ENCODE measurements around the gene RDH5. TPM values are rescaled to one million over a fixed set of nuclear protein-coding genes. Genes with fewer than 3 reads are reported as not detected.

The RDH5 gene
- total RNA-seq, 5 donors from 2014 or later (not counting 1 experiment from before 2014, with no cell fraction given), result 13.0 to 29.1 (median 22.4) TPM

DNA sequence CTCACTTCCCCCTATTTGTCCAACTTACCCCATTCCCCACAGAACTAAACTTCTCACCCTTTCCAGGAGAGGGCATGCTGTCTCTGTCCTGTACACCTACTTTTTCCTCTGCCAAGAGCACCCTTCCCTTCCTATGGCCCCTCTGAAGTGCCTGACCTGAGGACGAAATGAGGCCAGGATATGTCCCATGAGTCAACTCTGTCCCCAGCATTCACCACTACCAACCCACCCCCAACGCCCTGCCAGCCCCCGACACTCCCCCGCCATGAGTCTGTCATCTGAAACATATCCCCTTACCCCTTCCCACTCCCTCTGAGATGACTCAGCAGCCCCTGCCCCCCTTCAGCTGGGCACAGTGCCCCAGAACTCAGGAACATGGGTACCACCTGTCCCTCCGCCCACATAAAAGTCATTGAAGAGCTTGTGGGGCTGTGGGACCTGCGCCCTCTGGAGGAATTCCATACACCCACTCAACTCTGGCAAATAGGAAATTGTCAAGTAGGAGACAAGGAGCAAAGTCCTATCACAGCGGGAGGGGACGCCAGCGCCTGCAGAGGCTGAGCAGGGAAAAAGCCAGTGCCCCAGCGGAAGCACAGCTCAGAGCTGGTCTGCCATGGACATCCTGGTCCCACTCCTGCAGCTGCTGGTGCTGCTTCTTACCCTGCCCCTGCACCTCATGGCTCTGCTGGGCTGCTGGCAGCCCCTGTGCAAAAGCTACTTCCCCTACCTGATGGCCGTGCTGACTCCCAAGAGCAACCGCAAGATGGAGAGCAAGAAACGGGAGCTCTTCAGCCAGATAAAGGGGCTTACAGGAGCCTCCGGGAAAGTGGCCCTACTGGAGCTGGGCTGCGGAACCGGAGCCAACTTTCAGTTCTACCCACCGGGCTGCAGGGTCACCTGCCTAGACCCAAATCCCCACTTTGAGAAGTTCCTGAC, 38.8 kb upstream of the RDH5 start:
- Mint-ChIP-seq H3K4me3 (peak overlapping the region in 1 of 3 donors; percentile 46), H3K4me1 (peaks cover 9 to 22% (median 12%) of the 10 kb centered on the region in 3 donors), H3K27me3 (peaks cover 33 to 35% of the 10 kb centered on the region in 2 donors), H3K27ac (no peak overlapping the region), H3K36me3 (no peaks in the 10 kb centered on the region), H3K9me3 (no peaks in the 10 kb centered on the region)
- H3K36me3 ChIP-seq (ENCODE audit: control insufficient read depth in 2 of 2, extremely low read depth in 1 of 2, insufficient read depth in 1 of 2, low read length in 1 of 2), result no peaks in the 10 kb centered on the region
- ChIA-PET POLR2A (no interaction called here), CTCF (no interaction called here)
- peaks cover 0 to 9% of the 10 kb centered on the region in 2 experiments for H3K4me1 ChIP-seq (ENCODE audit: control insufficient read depth in 1 of 2, extremely low read depth in 1 of 2, insufficient read depth in 2 of 2, low read length in 2 of 2)
- no peaks in the 10 kb centered on the region for H3K9me3 ChIP-seq
- DNase-seq (no peak), ATAC-seq (replicated peaks in 1 of 4) (peak in 3 of 4 experiments; percentile 34 to 44 (median 38))
- 20% methylated on average over 12 of the region's 17 CpGs for WGBS (ENCODE audit: insufficient coverage)
- H3K27me3 ChIP-seq (replicated peaks in 1 of 2; ENCODE audit: control insufficient read depth in 2 of 2, extremely low read depth in 1 of 2, insufficient read depth in 2 of 2, low read length in 1 of 2), result peaks cover 0 to 36% of the 10 kb centered on the region in 2 experiments
- no peak overlapping the region for H3K27ac ChIP-seq (ENCODE audit: low read length)
- H3K4me3 ChIP-seq (ENCODE audit: control insufficient read depth in 1 of 2, extremely low read depth in 1 of 2, low read length in 1 of 2), result no peak overlapping the region

DNA sequence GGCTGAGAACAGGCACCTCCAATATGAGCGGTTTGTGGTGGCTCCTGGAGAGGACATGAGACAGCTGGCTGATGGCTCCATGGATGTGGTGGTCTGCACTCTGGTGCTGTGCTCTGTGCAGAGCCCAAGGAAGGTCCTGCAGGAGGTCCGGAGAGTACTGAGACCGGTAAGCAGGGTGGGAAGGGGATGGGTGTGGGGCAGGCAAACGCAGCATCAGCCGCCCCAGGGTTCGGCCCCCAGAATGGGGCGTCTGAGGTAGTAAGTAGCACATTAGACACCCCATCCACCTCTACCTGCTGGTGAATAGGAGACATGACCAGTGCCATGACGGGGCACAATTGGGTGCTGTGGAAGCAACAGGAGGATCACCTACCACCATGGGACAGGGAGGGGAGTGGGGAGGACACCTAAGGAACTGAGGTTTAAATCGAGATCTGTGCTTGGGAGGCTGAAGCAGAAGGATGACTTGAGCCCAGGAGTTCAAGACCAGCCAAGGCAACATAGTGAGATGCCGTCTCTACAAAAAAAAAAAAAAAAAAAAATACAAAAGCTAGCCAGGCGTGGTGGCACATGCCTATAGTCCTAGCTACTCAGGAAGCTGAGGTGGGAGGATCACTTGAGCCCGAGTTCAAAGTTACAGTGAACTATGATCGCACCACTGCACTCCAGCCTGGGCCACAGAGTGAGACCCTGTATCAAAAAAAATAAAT, 38.0 kb upstream of the RDH5 start:
- no CpG with 5 or more reads among the region's 13 CpGs for WGBS (ENCODE audit: insufficient coverage)
- Histone ChIP-seq H3K9me3 (no peaks in the 10 kb centered on the region), H3K4me1 (ENCODE audit: control insufficient read depth in 1 of 2, extremely low read depth in 1 of 2, insufficient read depth in 2 of 2, low read length in 2 of 2) (peaks cover 0 to 9% of the 10 kb centered on the region in 2 experiments), H3K27me3 (replicated peaks in 1 of 2; ENCODE audit: control insufficient read depth in 2 of 2, extremely low read depth in 1 of 2, insufficient read depth in 2 of 2, low read length in 1 of 2) (peaks cover 0 to 36% of the 10 kb centered on the region in 2 experiments), H3K27ac (ENCODE audit: low read length) (no peak overlapping the region), H3K36me3 (ENCODE audit: control insufficient read depth in 2 of 2, extremely low read depth in 1 of 2, insufficient read depth in 1 of 2, low read length in 1 of 2) (no peaks in the 10 kb centered on the region), H3K4me3 (ENCODE audit: control insufficient read depth in 1 of 2, extremely low read depth in 1 of 2, low read length in 1 of 2) (no peak overlapping the region)
- H3K4me1 Mint-ChIP-seq, result peaks cover 13 to 26% (median 16%) of the 10 kb centered on the region in 3 donors
- H3K4me3 Mint-ChIP-seq, result peak overlapping the region in 1 of 3 donors; percentile 46
- no peaks in the 10 kb centered on the region for H3K9me3 Mint-ChIP-seq
- H3K27ac Mint-ChIP-seq, result no peak overlapping the region
- POLR2A ChIA-PET, result interaction anchor here (0.6 kb wide), 2 partner anchors 231 to 440 kb away, joined by 3 to 6 read pairs; no protein-coding TSS in a partner anchor
- no peaks in the 10 kb centered on the region for H3K36me3 Mint-ChIP-seq
- peaks cover 33% of the 10 kb centered on the region in 2 donors for H3K27me3 Mint-ChIP-seq
- ATAC-seq (replicated peaks in 1 of 4) (no peak), DNase-seq (no peak)
- CTCF ChIA-PET, result interaction anchor here in 1 of 2 donors (0.7 kb wide), 1 partner anchor 1454 kb away, joined by 7 read pairs; no protein-coding TSS in a partner anchor

DNA sequence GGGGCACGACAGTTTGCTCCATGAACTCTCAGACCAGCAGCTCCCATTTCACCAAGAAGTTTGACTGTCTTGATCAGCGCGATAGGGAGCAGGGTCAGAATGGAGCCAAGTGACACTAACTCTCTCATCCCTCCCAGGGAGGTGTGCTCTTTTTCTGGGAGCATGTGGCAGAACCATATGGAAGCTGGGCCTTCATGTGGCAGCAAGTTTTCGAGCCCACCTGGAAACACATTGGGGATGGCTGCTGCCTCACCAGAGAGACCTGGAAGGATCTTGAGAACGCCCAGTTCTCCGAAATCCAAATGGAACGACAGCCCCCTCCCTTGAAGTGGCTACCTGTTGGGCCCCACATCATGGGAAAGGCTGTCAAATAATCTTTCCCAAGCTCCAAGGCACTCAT, 36.5 kb upstream of the RDH5 start:
- Histone ChIP-seq H3K27me3 (replicated peaks in 1 of 2; ENCODE audit: control insufficient read depth in 2 of 2, extremely low read depth in 1 of 2, insufficient read depth in 2 of 2, low read length in 1 of 2) (peaks cover 0 to 39% of the 10 kb centered on the region in 2 experiments), H3K4me3 (ENCODE audit: control insufficient read depth in 1 of 2, extremely low read depth in 1 of 2, low read length in 1 of 2) (no peak overlapping the region), H3K4me1 (ENCODE audit: control insufficient read depth in 1 of 2, extremely low read depth in 1 of 2, insufficient read depth in 2 of 2, low read length in 2 of 2) (peaks cover 0 to 17% of the 10 kb centered on the region in 2 experiments), H3K27ac (ENCODE audit: low read length) (no peak overlapping the region), H3K9me3 (no peaks in the 10 kb centered on the region), H3K36me3 (ENCODE audit: control insufficient read depth in 2 of 2, extremely low read depth in 1 of 2, insufficient read depth in 1 of 2, low read length in 1 of 2) (no peaks in the 10 kb centered on the region)
- POLR2A ChIA-PET, result no interaction called here
- no peak overlapping the region for H3K4me3 Mint-ChIP-seq
- H3K27ac Mint-ChIP-seq, result no peak overlapping the region
- no peaks in the 10 kb centered on the region for H3K36me3 Mint-ChIP-seq
- peaks cover 33% of the 10 kb centered on the region in 2 donors for H3K27me3 Mint-ChIP-seq
- CTCF ChIA-PET, result no interaction called here
- peaks cover 18 to 31% (median 23%) of the 10 kb centered on the region in 3 donors for H3K4me1 Mint-ChIP-seq
- WGBS (ENCODE audit: insufficient coverage), result 76% methylated on average over 5 of the region's 7 CpGs
- no peak for ATAC-seq (replicated peaks in 1 of 4)
- no peak for DNase-seq
- no peaks in the 10 kb centered on the region for H3K9me3 Mint-ChIP-seq

DNA sequence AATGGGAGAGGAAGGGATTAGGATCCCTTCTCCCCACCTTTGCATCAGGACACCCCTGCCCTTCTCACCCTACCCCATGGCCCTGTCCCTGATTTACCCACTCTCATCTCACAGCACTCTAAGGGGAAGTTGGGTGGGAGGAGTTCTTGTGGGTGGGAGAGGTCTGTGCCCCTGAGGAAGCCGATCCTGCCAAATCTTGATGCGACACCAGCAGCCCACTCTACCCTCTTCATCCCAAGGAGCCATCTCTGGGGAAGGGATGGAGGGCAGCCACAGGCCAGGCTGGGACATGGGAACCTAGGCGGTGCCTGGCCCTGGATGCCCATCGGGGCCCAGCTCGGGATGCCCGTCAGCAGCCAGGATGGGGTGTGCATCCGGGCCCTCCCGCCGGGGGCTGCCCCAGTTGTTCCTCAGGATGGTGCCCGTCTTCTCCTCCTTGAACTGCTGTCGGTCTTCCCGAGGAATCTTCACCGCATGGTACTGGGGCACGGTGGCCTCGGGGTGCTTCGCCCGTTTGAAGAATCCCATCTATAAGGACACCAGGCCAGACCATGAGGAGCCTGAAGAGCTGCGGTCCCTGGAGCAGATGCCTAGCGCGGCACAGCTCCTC, 35.3 kb upstream of the RDH5 start:
- POLR2A ChIA-PET, result no interaction called here
- ATAC-seq (replicated peaks in 1 of 4) (no peak), DNase-seq (no peak)
- peaks cover 0 to 17% of the 10 kb centered on the region in 2 experiments for H3K4me1 ChIP-seq (ENCODE audit: control insufficient read depth in 1 of 2, extremely low read depth in 1 of 2, insufficient read depth in 2 of 2, low read length in 2 of 2)
- no peaks in the 10 kb centered on the region for H3K36me3 Mint-ChIP-seq
- H3K27me3 Mint-ChIP-seq, result peaks cover 21 to 26% of the 10 kb centered on the region in 2 donors
- 95% methylated on average over 15 of the region's 20 CpGs for WGBS (ENCODE audit: insufficient coverage)
- no peaks in the 10 kb centered on the region for H3K9me3 Mint-ChIP-seq
- CTCF ChIA-PET, result no interaction called here
- no peaks in the 10 kb centered on the region for H3K36me3 ChIP-seq (ENCODE audit: control insufficient read depth in 2 of 2, extremely low read depth in 1 of 2, insufficient read depth in 1 of 2, low read length in 1 of 2)
- peaks cover 18 to 31% (median 23%) of the 10 kb centered on the region in 3 donors for H3K4me1 Mint-ChIP-seq
- no peak overlapping the region for H3K4me3 Mint-ChIP-seq
- H3K27ac ChIP-seq (ENCODE audit: low read length), result no peak overlapping the region
- H3K4me3 ChIP-seq (ENCODE audit: control insufficient read depth in 1 of 2, extremely low read depth in 1 of 2, low read length in 1 of 2), result no peak overlapping the region
- no peaks in the 10 kb centered on the region for H3K9me3 ChIP-seq
- peaks cover 0 to 31% of the 10 kb centered on the region in 2 experiments for H3K27me3 ChIP-seq (replicated peaks in 1 of 2; ENCODE audit: control insufficient read depth in 2 of 2, extremely low read depth in 1 of 2, insufficient read depth in 2 of 2, low read length in 1 of 2)
- no peak overlapping the region for H3K27ac Mint-ChIP-seq

DNA sequence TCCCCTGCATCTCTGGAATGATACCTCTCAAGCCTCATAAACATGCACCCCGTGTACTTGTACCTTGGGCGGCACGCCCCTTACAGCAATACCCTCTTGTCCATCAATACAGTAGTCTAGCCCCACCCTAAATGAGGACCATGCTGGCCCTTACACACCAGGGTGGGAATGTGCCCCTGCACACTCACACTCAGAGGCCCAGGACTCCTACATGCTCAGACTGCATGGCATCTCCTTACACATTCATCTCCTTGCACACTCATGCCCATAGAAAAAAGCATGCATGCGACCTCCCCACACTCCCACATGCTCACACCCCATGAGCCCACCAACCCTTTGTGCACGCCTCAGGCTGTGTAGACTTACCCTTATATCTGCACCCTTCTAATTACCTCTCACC, 34.5 kb upstream of the RDH5 start:
- ATAC-seq (replicated peaks in 1 of 4), result no peak

More for the DNA sequence above, 34.5 kb upstream of the RDH5 start:
- Mint-ChIP-seq H3K27ac (no peak overlapping the region), H3K9me3 (no peaks in the 10 kb centered on the region), H3K27me3 (peaks cover 18 to 24% of the 10 kb centered on the region in 2 donors), H3K4me1 (peaks cover 18 to 31% (median 23%) of the 10 kb centered on the region in 3 donors), H3K36me3 (no peaks in the 10 kb centered on the region), H3K4me3 (no peak overlapping the region)
- Histone ChIP-seq H3K4me1 (ENCODE audit: control insufficient read depth in 1 of 2, extremely low read depth in 1 of 2, insufficient read depth in 2 of 2, low read length in 2 of 2) (peaks cover 0 to 17% of the 10 kb centered on the region in 2 experiments), H3K27ac (ENCODE audit: low read length) (no peak overlapping the region), H3K36me3 (ENCODE audit: control insufficient read depth in 2 of 2, extremely low read depth in 1 of 2, insufficient read depth in 1 of 2, low read length in 1 of 2) (no peaks in the 10 kb centered on the region), H3K27me3 (replicated peaks in 1 of 2; ENCODE audit: control insufficient read depth in 2 of 2, extremely low read depth in 1 of 2, insufficient read depth in 2 of 2, low read length in 1 of 2) (peaks cover 0 to 29% of the 10 kb centered on the region in 2 experiments), H3K9me3 (no peaks in the 10 kb centered on the region), H3K4me3 (ENCODE audit: control insufficient read depth in 1 of 2, extremely low read depth in 1 of 2, low read length in 1 of 2) (no peak overlapping the region)
- ChIA-PET POLR2A (no interaction called here), CTCF (no interaction called here)
- no peak for DNase-seq
- 86% methylated on average over 5 of the region's 5 CpGs for WGBS (ENCODE audit: insufficient coverage)
